Cardiac muscle cell (in vitro differentiated cells and primary cell): ENCODE data around the gene ASCC3. TPM values are rescaled to one million over a fixed set of nuclear protein-coding genes. Genes with fewer than 3 reads are reported as not detected.
"Not testable (repeated sequence)": the region's sequence is repeated elsewhere in the genome, so short reads cannot be mapped to it uniquely, and the experiment has no call there.

ENCODE experiments used
- DNase-seq, 2 donors: peaks; one replicate each; pipeline versions ENCODE4 v3.0.0 to v3.0.0-alpha.2; 2010 to 2017; ENCODE audit warnings: low read depth in 1 of 2, low spot score in 1 of 2
- H3K27ac ChIP-seq: fragments of 200-600 bp; sonication (generic); 2 replicates; pipeline ENCODE4 v1.5.1; 2016
- H3K27me3 ChIP-seq: fragments of 200-600 bp; sonication (generic); 2 replicates; pipeline ENCODE4 v1.6.0; 2016; ENCODE audit warnings: control low read depth
- H3K36me3 ChIP-seq: fragments of 200-600 bp; sonication (generic); 2 replicates; pipeline ENCODE4 v1.5.1; 2016; ENCODE audit warnings: control low read depth
- H3K4me1 ChIP-seq: fragments of 200-600 bp; sonication (generic); 2 replicates; pipeline ENCODE4 v1.8.1; 2017; ENCODE audit warnings: low read depth, mild to moderate bottlenecking, mixed run types
- H3K4me3 ChIP-seq: fragments of 200-600 bp; sonication (generic); 2 replicates; pipeline ENCODE4 v1.5.1; 2016; ENCODE audit warnings: mild to moderate bottlenecking
- H3K9me3 ChIP-seq: fragments of 200-600 bp; sonication (generic); 2 replicates; pipeline ENCODE4 v1.5.1; 2017; ENCODE audit warnings: low read depth, mild to moderate bottlenecking, control low read depth
- polyA plus RNA-seq: library from polyadenylated mRNA; unstranded; fragments of >200 nt; fragmentation: Nextera tagmentation; extraction: Ambion mirVana; gene quantifications from 2 replicates; pipeline ENCODE4 v1.2.1, GENCODE V29; 2016
- total RNA-seq: library from RNA; depleted of rRNA; stranded (reverse); fragments of >200 nt; gene quantifications from 2 replicates; pipeline ENCODE4 v1.2.3, GENCODE V29; 2016
- TF ChIP-seq, protein P1 (sequence below): IDR thresholded peaks from 2 replicates; pipeline ENCODE4 v1.5.1; 2012; ENCODE audit warnings: low read depth, mild to moderate bottlenecking, low read length

Gene ASCC3
- total and polyA plus RNA-seq, 2 experiments from 2014 or later, result 29.3 to 33.7 TPM

DNA sequence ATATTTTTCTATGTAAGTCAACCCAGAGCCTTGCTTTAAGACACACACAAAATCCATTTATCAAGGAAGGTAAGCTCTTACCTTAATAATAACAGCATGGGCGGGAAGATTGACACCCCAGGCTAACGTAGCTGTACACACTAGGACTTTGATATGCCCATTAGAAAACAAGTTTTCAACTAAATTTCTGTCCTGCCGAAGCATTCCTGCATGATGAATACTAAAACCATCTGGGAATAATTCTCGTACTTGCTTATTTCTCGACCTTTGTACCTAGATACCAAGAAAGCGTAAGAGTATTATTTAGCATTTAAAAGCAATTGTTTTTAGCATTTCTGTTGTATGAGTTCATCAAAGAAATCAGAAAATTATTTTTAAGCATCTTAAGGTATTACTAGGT is 218.9 kb downstream of the ASCC3 start:
- no peaks in the 10 kb centered on the region for H3K27me3 ChIP-seq
- H3K27ac ChIP-seq, result no peak overlapping the region
- no peaks in the 10 kb centered on the region for H3K4me1 ChIP-seq
- no peaks in the 10 kb centered on the region for H3K9me3 ChIP-seq
- H3K36me3 ChIP-seq, result no peaks in the 10 kb centered on the region
- no peak for DNase-seq
- TF ChIP-seq, protein P1, sequence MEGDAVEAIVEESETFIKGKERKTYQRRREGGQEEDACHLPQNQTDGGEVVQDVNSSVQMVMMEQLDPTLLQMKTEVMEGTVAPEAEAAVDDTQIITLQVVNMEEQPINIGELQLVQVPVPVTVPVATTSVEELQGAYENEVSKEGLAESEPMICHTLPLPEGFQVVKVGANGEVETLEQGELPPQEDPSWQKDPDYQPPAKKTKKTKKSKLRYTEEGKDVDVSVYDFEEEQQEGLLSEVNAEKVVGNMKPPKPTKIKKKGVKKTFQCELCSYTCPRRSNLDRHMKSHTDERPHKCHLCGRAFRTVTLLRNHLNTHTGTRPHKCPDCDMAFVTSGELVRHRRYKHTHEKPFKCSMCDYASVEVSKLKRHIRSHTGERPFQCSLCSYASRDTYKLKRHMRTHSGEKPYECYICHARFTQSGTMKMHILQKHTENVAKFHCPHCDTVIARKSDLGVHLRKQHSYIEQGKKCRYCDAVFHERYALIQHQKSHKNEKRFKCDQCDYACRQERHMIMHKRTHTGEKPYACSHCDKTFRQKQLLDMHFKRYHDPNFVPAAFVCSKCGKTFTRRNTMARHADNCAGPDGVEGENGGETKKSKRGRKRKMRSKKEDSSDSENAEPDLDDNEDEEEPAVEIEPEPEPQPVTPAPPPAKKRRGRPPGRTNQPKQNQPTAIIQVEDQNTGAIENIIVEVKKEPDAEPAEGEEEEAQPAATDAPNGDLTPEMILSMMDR, result no peak
- H3K4me3 ChIP-seq, result no peak overlapping the region

DNA sequence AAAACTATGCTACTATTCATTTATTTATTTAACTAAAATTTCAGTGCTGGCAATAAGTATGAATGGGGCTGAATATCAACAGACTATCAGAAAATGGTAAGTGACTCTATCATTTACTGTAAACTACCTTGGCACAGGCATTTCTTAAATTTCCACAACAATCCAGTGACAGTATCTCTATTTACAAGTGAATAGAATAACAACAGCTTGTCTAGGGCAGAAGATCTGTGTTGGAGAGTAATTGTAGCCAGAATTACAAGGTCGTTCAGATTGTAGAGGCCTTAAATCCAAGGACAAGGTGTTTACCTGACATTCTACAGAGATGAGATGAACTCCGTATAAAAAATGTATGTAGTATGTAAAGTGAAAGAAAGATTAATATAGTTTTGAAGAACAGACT is 222.6 kb downstream of the ASCC3 start:
- H3K27me3 ChIP-seq, result no peaks in the 10 kb centered on the region
- H3K27ac ChIP-seq, result no peak overlapping the region
- no peaks in the 10 kb centered on the region for H3K9me3 ChIP-seq
- TF ChIP-seq, protein P1, result no peak
- H3K4me1 ChIP-seq, result no peaks in the 10 kb centered on the region
- no peak overlapping the region for H3K4me3 ChIP-seq
- no peak for DNase-seq
- H3K36me3 ChIP-seq, result no peaks in the 10 kb centered on the region

DNA sequence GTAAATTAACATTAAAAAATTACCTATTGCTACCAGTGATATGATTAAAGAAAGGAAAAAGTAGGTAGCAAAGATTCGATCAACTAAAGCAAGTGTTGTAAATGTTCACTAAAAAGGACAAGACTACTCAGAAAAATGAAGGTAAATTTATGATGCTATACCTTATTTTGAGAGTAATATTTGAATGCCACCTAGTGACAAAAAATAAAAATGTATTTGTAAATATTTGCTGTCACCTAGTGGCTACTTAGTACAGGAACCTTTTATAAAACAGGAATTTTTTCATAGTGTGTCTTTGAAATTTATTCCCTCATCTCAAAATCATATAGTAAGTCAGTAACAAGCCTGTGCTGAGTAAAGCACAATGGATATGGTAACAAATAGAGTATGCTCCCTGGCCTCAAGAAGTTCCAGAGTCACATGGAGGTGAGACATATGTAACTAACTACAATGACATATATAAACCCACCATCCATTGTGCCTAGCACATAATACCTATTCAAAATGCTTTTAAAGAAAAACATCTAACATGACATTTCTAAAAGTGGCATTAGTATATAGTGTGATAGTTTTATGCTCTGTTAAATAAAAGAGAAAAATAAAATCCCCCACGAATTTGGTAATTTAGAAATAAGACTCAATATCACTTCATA is 223.3 kb downstream of the ASCC3 start:
- no peaks in the 10 kb centered on the region for H3K9me3 ChIP-seq
- TF ChIP-seq, protein P1, result peak; percentile 48
- H3K4me1 ChIP-seq, result no peaks in the 10 kb centered on the region
- H3K4me3 ChIP-seq, result no peak overlapping the region
- no peaks in the 10 kb centered on the region for H3K27me3 ChIP-seq
- H3K27ac ChIP-seq, result no peak overlapping the region
- DNase-seq, result peak in 1 of 2 donors; percentile 39
- no peaks in the 10 kb centered on the region for H3K36me3 ChIP-seq

DNA sequence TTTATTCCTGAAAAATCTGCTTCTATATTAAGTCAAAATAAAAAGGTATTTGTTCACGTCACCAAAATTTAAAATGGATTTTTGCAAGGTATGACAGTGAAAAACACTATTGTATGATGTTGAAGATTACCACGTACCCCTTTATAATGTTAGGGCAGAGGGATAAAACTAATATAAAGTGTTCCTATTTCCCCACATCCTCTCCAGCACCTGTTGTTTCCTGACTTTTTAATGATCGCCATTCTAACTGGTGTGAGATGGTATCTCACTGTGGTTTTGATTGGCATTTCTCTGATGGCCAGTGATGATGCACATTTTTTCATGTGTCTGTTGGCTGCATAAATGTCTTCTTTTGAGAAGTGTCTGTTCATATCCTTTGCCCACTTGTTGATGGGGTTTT is 240.0 kb downstream of the ASCC3 start:
- not testable (repeated sequence) for H3K4me3 ChIP-seq, H3K27ac ChIP-seq, H3K27me3 ChIP-seq, H3K4me1 ChIP-seq, H3K9me3 ChIP-seq, DNase-seq
- peaks cover 14% of the 10 kb centered on the region for H3K36me3 ChIP-seq

DNA sequence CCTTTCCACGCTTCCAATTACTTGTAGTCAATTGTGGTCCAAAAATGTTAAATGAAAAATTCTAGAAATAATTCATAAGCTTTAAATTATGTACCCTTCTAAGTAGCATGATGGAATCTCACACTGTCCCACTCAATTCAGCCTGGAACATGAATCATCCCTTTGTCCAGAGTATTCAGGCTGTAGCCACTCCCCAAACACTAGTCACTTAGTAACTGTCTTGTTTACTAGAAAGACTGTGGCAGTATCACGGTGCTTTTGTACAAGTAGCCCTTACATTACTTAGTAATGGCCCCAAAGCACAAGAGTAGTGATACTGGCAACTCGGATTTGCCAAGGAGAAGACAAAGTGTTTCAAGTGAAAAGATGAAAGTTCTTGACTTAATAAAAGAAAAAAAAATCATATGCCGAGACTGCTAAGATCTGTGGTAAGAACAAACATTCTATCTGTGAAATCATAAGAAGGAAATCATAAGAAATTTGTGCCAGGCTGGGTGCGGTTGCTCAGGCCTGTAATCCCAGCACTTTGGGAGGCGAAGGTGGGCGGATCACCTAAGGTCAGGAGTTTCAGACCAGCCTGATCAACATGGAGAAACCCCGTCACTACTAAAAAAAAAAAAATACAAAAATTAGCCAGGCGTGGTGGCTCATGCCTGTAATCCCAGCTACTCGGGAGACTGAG is 247.9 kb downstream of the ASCC3 start:
- no peaks in the 10 kb centered on the region for H3K27me3 ChIP-seq
- DNase-seq, result peak in 1 of 2 donors; percentile 89
- H3K4me3 ChIP-seq, result no peak overlapping the region
- TF ChIP-seq, protein P1, result no peak
- H3K36me3 ChIP-seq, result peaks cover under 1% of the 10 kb centered on the region
- H3K9me3 ChIP-seq, result no peaks in the 10 kb centered on the region
- H3K27ac ChIP-seq, result no peak overlapping the region
- H3K4me1 ChIP-seq, result no peaks in the 10 kb centered on the region

DNA sequence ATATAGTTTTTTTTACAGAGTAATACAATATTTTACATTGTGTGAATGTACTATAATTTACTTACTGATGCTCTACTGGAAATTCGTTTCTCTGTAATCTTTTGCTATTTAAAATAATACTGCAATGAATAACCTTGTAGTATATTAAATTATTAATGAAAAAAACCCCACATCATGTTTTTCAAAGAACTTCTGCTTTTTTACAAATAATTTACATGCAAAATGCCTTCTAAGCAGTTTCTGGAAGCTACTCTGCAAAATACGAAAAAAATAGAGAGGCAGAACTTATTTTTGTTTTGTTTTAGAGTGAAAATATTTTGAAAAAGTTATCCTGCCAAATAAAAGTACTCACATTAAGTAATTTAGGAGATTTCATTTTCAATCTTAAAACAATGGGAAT is 250.6 kb downstream of the ASCC3 start:
- no peak for DNase-seq
- H3K4me3 ChIP-seq, result no peak overlapping the region
- peaks cover 4% of the 10 kb centered on the region for H3K36me3 ChIP-seq

More for the DNA sequence above, 250.6 kb downstream of the ASCC3 start:
- Histone ChIP-seq H3K27me3 (no peaks in the 10 kb centered on the region), H3K27ac (no peak overlapping the region), H3K4me1 (no peaks in the 10 kb centered on the region), H3K9me3 (no peaks in the 10 kb centered on the region)
- TF ChIP-seq, protein P1, result no peak
